ENCODE results near the gene MAPK6. TPM values are rescaled to one million over a fixed set of nuclear protein-coding genes. Genes with fewer than 3 reads are reported as not detected.

MAPK6 gene
- total and polyA plus RNA-seq, 2 of the 8 experiments (the other 6 are each of a cell fraction or from before 2014, with no cell fraction given), result 22.6 to 108 TPM

DNA sequence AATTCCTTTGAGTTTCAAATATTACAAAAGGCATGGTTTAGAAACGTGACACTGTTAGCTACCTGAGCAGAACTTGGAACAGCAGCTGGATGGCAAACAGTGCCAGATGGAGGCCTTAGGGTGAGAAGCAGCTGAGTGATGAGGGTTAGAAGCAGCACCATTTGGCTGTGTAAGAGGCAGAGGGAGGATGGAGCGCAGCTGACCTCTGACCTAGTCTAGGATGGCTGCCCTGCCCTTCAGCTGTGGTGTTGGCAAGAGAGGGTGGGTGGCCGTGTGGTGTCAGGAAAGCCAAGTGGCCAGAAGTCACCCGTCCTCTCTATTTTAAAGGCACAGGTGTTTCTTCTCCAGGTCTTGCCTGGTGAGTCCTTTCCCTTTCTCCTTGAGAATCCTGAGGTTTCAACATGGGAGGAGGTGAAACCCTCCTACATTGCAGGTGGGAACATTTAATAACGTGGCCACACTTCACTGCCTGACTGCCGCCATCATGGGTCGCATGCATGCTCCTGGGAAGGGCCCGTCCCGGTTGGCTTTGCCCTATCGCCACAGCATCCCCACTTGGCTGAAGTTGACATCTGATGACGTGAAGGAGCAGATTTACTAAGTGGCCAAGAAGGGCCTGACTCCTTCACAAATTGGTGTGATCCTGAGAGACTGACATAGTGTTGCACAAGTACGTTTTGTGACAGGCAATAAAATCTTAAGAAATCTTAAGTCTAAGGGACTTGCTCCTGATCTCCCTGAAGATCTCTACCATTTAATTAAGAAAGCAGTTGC is 76.0 kb downstream of the MAPK6 start (continued):
- no peak for TF ChIP-seq POU5F1 (IDR thresholded peaks at IDR 0.05; ENCODE audit: low read depth, low read length)
- no peak for TF ChIP-seq JUND (IDR thresholded peaks at IDR 0.05; ENCODE audit: low read length)
- TF ChIP-seq POLR2AphosphoS5 (IDR thresholded peaks at IDR 0.05; ENCODE audit: low read depth, low read length), result no peak
- no peak for TF ChIP-seq CTBP2 (IDR thresholded peaks at IDR 0.05; ENCODE audit: borderline replicate concordance, insufficient read depth, insufficient read length, low read length)
- TF ChIP-seq HDAC6 (IDR thresholded peaks at IDR 0.05; ENCODE audit: low read depth, low read length), result no peak
- TF ChIP-seq TCF12 (IDR thresholded peaks at IDR 0.05; ENCODE audit: low read depth, low read length), result no peak
- no peak for TF ChIP-seq EZH2 (IDR thresholded peaks at IDR 0.05; ENCODE audit: low read depth, low read length, severe bottlenecking)

All from H1 (cell line).